Adrenal gland (tissue), 12 donors: ENCODE measurements around the gene SLIT3. TPM values are rescaled to one million over a fixed set of nuclear protein-coding genes. Genes with fewer than 3 reads are reported as not detected.

ENCODE experiments used
- DNase-seq, 7 donors: peaks; one replicate each; pipeline ENCODE4 v3.0.0-alpha.2; 2019 to 2020
- H3K27ac ChIP-seq, 5 donors: fragments of 200-600 bp; sonication (generic) in 4 of 5; 1 replicate in 3 of 5; 2 replicates in 2 of 5; pipeline versions ENCODE4 v1.5.1 to v1.8.0; 2016 to 2020; ENCODE audit warnings: mild to moderate bottlenecking in 1 of 5
- H3K27me3 ChIP-seq: fragments of 200-600 bp; 2 replicates; pipeline ENCODE4 v1.8.0; 2021
- H3K36me3 ChIP-seq, 2 donors: fragments of 200-600 bp; replicated peaks in 1 of 2; 1 replicate in 1 of 2; 2 replicates in 1 of 2; pipeline versions ENCODE4 v1.5.1 to v1.8.0; 2018 to 2022
- H3K4me1 ChIP-seq, 2 donors: fragments of 200-600 bp; replicated peaks in 1 of 2; 1 replicate in 1 of 2; 2 replicates in 1 of 2; pipeline versions ENCODE4 v1.5.1 to v1.8.0; 2018 to 2021
- H3K4me3 ChIP-seq, 4 donors: fragments of 200-600 bp; sonication (generic) in 3 of 4; one replicate each; pipeline ENCODE4 v1.5.1; 2016 to 2018
- H3K9me3 ChIP-seq, 3 donors: fragments of 200-600 bp; sonication (generic) in 1 of 3; replicated peaks in 1 of 3; 1 replicate in 2 of 3; 2 replicates in 1 of 3; pipeline versions ENCODE4 v1.5.1 to v1.8.0; 2016 to 2021
- CTCF ChIP-seq, 6 experiments: fragments of 450-650 bp in 4 of 6; fragments of 200-600 bp in 2 of 6; sonication (generic) in 1 of 6; IDR thresholded peaks; 1 replicate in 5 of 6; 2 replicates in 1 of 6; pipeline versions ENCODE4 v1.5.1 to v1.8.0; 2016 to 2021; ENCODE audit warnings: antibody characterized with exemption in 6 of 6, mild to moderate bottlenecking in 2 of 6, moderate library complexity in 1 of 6
- POLR2A ChIP-seq, 2 donors: fragments of 450-650 bp; IDR thresholded peaks; one replicate each; pipeline ENCODE4 v1.6.1; 2017; ENCODE audit warnings: antibody characterized with exemption in 2 of 2, mild to moderate bottlenecking in 2 of 2, moderate library complexity in 1 of 2
- WGBS, 4 donors: extraction: QIAGEN DNeasy Blood & Tissue Kit in 2 of 4; methylation state at CpG; one replicate each; pipeline versions ENCODE4 v1.1.5 to v1.1.7; 2013 to 2017; 5-methylcytosine and 5-hydroxymethylcytosine counted together
- intact Hi-C, 2 donors: fragments of 100-400 bp; cut with DNase I; formaldehyde crosslinking; loops; one replicate each; pipeline versions ENCODE4 v1.14.1 to v1.15.0; 2022 to 2023
- polyA plus RNA-seq, 3 donors: library from polyadenylated mRNA; stranded (reverse); fragments of 200-250 nt in 2 of 3; fragments of 350-450 nt in 1 of 3; fragmentation: Illumina TruSeq in 1 of 3; extraction: RNeasy Lipid Tissue Mini Kit (QIAGEN cat#74804) in 1 of 3; gene quantifications; one replicate each; pipeline ENCODE4 v1.2.3, GENCODE V29; 2013 to 2014
- total RNA-seq, 9 donors: library from RNA; depleted of rRNA in 4 of 9; stranded (reverse); fragments of >200 nt in 4 of 9; fragments of 120-200 nt in 1 of 9; fragmentation: NEBNext Ultra II Directional in 1 of 9; extraction: Animal tissue kit (Norgen Biotek cat#: 25700) in 1 of 9; gene quantifications; one replicate each; pipeline versions ENCODE4 v1.1.0 to v1.2.4, GENCODE V29; 2013 to 2023
- donor health status: healthy with polysubstance abuse.
- donor health status: Bipolar disorder and iron deficiency.
- donor health status: DM: yes; HTN: yes; CAD: no.
- donor health status: DM: no; HTN: no; CAD: no.
- donor health status: DM: no; HTN: no; CAD: no.
- donor health status: DM: yes; HTN: yes; CAD: no.

Gene SLIT3
- total and polyA plus RNA-seq, 12 donors: 10.0 to 94.1 (median 32.8) TPM

GRCh38 chr5:169151051-169151805, 149.7 kb downstream of the SLIT3 start:
- no peak for DNase-seq
- Histone ChIP-seq H3K36me3 (no peaks in the 10 kb centered on the region), H3K27ac (no peak overlapping the region), H3K4me3 (no peak overlapping the region), H3K27me3 (no peaks in the 10 kb centered on the region), H3K9me3 (no peaks in the 10 kb centered on the region), H3K4me1 (peaks cover 0 to 19% of the 10 kb centered on the region in 2 donors)
- 67 to 77% (median 72%) methylated on average over 6 of the region's 6 CpGs for WGBS, 4 donors
- intact Hi-C loops: no loop called here
- TF ChIP-seq CTCF (IDR thresholded peaks at IDR 0.05) (no peak), POLR2A (IDR thresholded peaks at IDR 0.05) (no peak)

- intact Hi-C loops: no loop called here
- TF ChIP-seq CTCF (IDR thresholded peaks at IDR 0.05): no peak
- no peak for TF ChIP-seq POLR2A (IDR thresholded peaks at IDR 0.05)
- H3K4me1 ChIP-seq: peaks cover 0 to 18% of the 10 kb centered on the region in 2 donors
- DNase-seq: peak in 1 of 7 donors; percentile 73
- WGBS, 4 donors: 82 to 92% (median 86%) methylated on average over 3 of the region's 3 CpGs
- H3K27me3 ChIP-seq: no peaks in the 10 kb centered on the region
- H3K27ac ChIP-seq: no peak overlapping the region
- H3K36me3 ChIP-seq: no peaks in the 10 kb centered on the region
- H3K4me3 ChIP-seq: no peak overlapping the region
- no peaks in the 10 kb centered on the region for H3K9me3 ChIP-seq
Observed at GRCh38 chr5:169150108-169150507, 150.8 kb downstream of the SLIT3 start.

GRCh38 chr5:169149317-169149716, 151.6 kb downstream of the SLIT3 start:
- WGBS, 4 donors: 30 to 57% (median 41%) methylated on average over 4 of the region's 4 CpGs

More at GRCh38 chr5:169149317-169149716, 151.6 kb downstream of the SLIT3 start:
- no peak for DNase-seq
- no peak overlapping the region for H3K4me3 ChIP-seq
- intact Hi-C loops: no loop called here
- no peak overlapping the region for H3K27ac ChIP-seq
- no peak for TF ChIP-seq POLR2A (IDR thresholded peaks at IDR 0.05)
- TF ChIP-seq CTCF (IDR thresholded peaks at IDR 0.05): peak in 1 of 6 experiments; percentile 14
- peaks cover 0 to 12% of the 10 kb centered on the region in 2 donors for H3K4me1 ChIP-seq
- H3K9me3 ChIP-seq: no peaks in the 10 kb centered on the region
- no peaks in the 10 kb centered on the region for H3K36me3 ChIP-seq
- no peaks in the 10 kb centered on the region for H3K27me3 ChIP-seq
